GM23248 (cell line): Measurements from ENCODE around the gene PRSS23. TPM values are rescaled to one million over a fixed set of nuclear protein-coding genes. Genes with fewer than 3 reads are reported as not detected.

Experiments used
- DNase-seq: peaks from one replicate; pipeline ENCODE4 v3.0.0-alpha.2; 2015
- H2AFZ ChIP-seq: fragments of 200-600 bp; sonication (generic); 2 replicates; pipeline ENCODE4 v1.6.1; 2016; ENCODE audit warnings: antibody characterized with exemption
- H3F3A ChIP-seq: fragments of 200-600 bp; sonication (generic); 2 replicates; pipeline ENCODE4 v1.6.1; 2016; ENCODE audit warnings: mild to moderate bottlenecking, antibody characterized with exemption, mixed run types; ENCODE audit not compliant: insufficient read depth
- H3K27ac ChIP-seq: fragments of 200-600 bp; sonication (generic); 2 replicates; pipeline ENCODE4 v1.5.1; 2016; ENCODE audit warnings: mild to moderate bottlenecking
- H3K27me3 ChIP-seq: fragments of 200-600 bp; sonication (generic); replicated peaks from 2 replicates; pipeline ENCODE4 v1.6.1; 2016; ENCODE audit warnings: mild to moderate bottlenecking; ENCODE audit not compliant: insufficient read depth
- H3K36me3 ChIP-seq: fragments of 200-600 bp; sonication (generic); 2 replicates; pipeline ENCODE4 v1.6.1; 2016; ENCODE audit warnings: low read depth, mild to moderate bottlenecking
- H3K4me1 ChIP-seq: fragments of 200-600 bp; sonication (generic); 2 replicates; pipeline ENCODE4 v1.6.1; 2016; ENCODE audit warnings: mild to moderate bottlenecking; ENCODE audit not compliant: insufficient read depth
- H3K4me2 ChIP-seq: fragments of 200-600 bp; sonication (generic); one replicate; pipeline ENCODE4 v1.6.1; 2016; ENCODE audit warnings: mild to moderate bottlenecking; ENCODE audit not compliant: unreplicated experiment
- H3K4me3 ChIP-seq: fragments of 200-600 bp; sonication (generic); 2 replicates; pipeline ENCODE4 v1.5.1; 2016; ENCODE audit warnings: mild to moderate bottlenecking
- H3K79me2 ChIP-seq: fragments of 200-600 bp; sonication (generic); 2 replicates; pipeline ENCODE4 v1.6.1; 2016; ENCODE audit warnings: mild to moderate bottlenecking; ENCODE audit not compliant: insufficient read depth
- H3K9ac ChIP-seq: fragments of 200-600 bp; sonication (generic); 2 replicates; pipeline ENCODE4 v1.6.1; 2016; ENCODE audit warnings: mild to moderate bottlenecking
- H3K9me2 ChIP-seq: fragments of 200-600 bp; sonication (generic); 2 replicates; pipeline ENCODE4 v1.6.1; 2016; ENCODE audit warnings: mixed run types, mild to moderate bottlenecking, moderate library complexity; ENCODE audit not compliant: insufficient read depth
- H3K9me3 ChIP-seq: fragments of 200-600 bp; sonication (generic); one replicate; pipeline ENCODE4 v1.6.1; 2017; ENCODE audit warnings: low read depth
- H4K20me1 ChIP-seq: fragments of 200-600 bp; sonication (generic); 2 replicates; pipeline ENCODE4 v1.6.0; 2016; ENCODE audit not compliant: insufficient read depth
- EZH2 ChIP-seq: fragments of 200-600 bp; sonication (generic); IDR thresholded peaks from 2 replicates; pipeline ENCODE4 v1.6.1; 2018; ENCODE audit warnings: antibody characterized with exemption, mild to moderate bottlenecking; ENCODE audit not compliant: insufficient read depth, poor library complexity, severe bottlenecking
- EZH2phosphoT487 ChIP-seq: fragments of 200-600 bp; sonication (generic); IDR thresholded peaks from 2 replicates; pipeline ENCODE4 v1.6.1; 2018; ENCODE audit warnings: antibody characterized with exemption, moderate library complexity, mild to moderate bottlenecking, low read depth; ENCODE audit not compliant: insufficient read depth
- WGBS, 2 experiments: methylation state at CpG; one replicate each; pipeline ENCODE4 v1.1.6; 2015 to 2017; ENCODE audit warnings: low lambda C conversion rate in 2 of 2, low coverage in 1 of 2; ENCODE audit errors: missing lambda C conversion rate in 2 of 2; 5-methylcytosine and 5-hydroxymethylcytosine counted together
- in situ Hi-C: fragments of 300-500 bp; cut with MboI; formaldehyde crosslinking; loops from 2 replicates; pipeline ENCODE4 v1.15.0; 2020
- polyA plus RNA-seq: library from polyadenylated mRNA; unstranded; fragments of >200 nt; fragmentation: Nextera tagmentation; extraction: Ambion mirVana; gene quantifications from 2 replicates; pipeline ENCODE4 v1.2.1, GENCODE V29; 2016
- total RNA-seq: library from RNA; depleted of rRNA; stranded (reverse); fragments of >200 nt; shearing (Covaris generic); gene quantifications from 2 replicates; pipeline ENCODE4 v1.2.3, GENCODE V29; 2014

PRSS23 gene
- total and polyA plus RNA-seq, 2 experiments from 2014 or later: 217 to 376 TPM

DNA sequence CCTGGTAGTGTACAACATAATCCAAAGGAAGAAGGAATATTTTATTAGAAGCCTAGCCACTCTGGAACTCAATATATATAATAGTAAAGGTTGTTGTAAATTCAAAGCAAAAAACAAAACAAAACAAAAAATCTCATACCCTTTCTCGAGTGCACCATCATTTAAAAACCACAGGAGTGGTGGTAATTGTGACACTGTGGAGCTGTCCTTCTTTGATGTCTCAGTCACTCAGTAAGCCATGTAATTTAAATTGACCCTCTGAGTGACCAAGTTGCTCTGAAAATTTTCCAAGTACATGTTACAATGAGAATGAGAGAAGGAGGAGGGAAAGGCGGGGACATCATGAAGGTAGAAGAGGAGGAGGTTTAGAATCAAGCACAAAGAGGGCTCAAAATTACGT, 6.6 kb downstream of the PRSS23 start:
- DNase-seq: no peak
- Histone ChIP-seq H3K4me2 (no peak overlapping the region), H3K36me3 (peaks cover 34% of the 10 kb centered on the region), H3K79me2 (peaks cover 87% of the 10 kb centered on the region), H3K27me3 (no peaks in the 10 kb centered on the region), H3K9me2 (no peaks in the 10 kb centered on the region), H3K4me1 (peaks cover 59% of the 10 kb centered on the region), H3K9me3 (no peaks in the 10 kb centered on the region), H3F3A (peaks cover 56% of the 10 kb centered on the region), H3K27ac (peak overlapping the region; percentile 75; the same call in 1 of the 2 replicates), H3K9ac (no peak overlapping the region), H4K20me1 (no peaks in the 10 kb centered on the region), H3K4me3 (no peak overlapping the region), H2AFZ (no peak overlapping the region)
- in situ Hi-C loops: no loop called here
- WGBS, 2 experiments: 96 to 98% methylated on average over 3 of the region's 3 CpGs
- TF ChIP-seq EZH2phosphoT487 (no peak), EZH2 (no peak)

- in situ Hi-C loops: no loop called here
Measured at GRCh38 chr11:86807360-86807759, 7.0 kb downstream of the PRSS23 start.

GRCh38 chr11:86809561-86809960, 9.2 kb downstream of the PRSS23 start:
- H3K4me1 ChIP-seq: peaks cover 42% of the 10 kb centered on the region
- no peak overlapping the region for H3K9ac ChIP-seq
- H3K36me3 ChIP-seq: peaks cover 34% of the 10 kb centered on the region
- no peaks in the 10 kb centered on the region for H3K9me3 ChIP-seq
- H2AFZ ChIP-seq: no peak overlapping the region
- H3K9me2 ChIP-seq: no peaks in the 10 kb centered on the region
- no peaks in the 10 kb centered on the region for H4K20me1 ChIP-seq
- no peak overlapping the region for H3K4me2 ChIP-seq
- H3K27me3 ChIP-seq: no peaks in the 10 kb centered on the region
- DNase-seq: no peak
- no peak overlapping the region for H3K27ac ChIP-seq
- H3K4me3 ChIP-seq: no peak overlapping the region
- in situ Hi-C loops: no loop called here
- H3F3A ChIP-seq: peaks cover 34% of the 10 kb centered on the region
- H3K79me2 ChIP-seq: peaks cover 61% of the 10 kb centered on the region
- TF ChIP-seq EZH2 (no peak), EZH2phosphoT487 (no peak)

More at GRCh38 chr11:86807360-86807759, 7.0 kb downstream of the PRSS23 start:
- no peaks in the 10 kb centered on the region for H3K9me3 ChIP-seq
- H3K4me1 ChIP-seq: peaks cover 59% of the 10 kb centered on the region
- H3K79me2 ChIP-seq: peaks cover 83% of the 10 kb centered on the region
- H4K20me1 ChIP-seq: no peaks in the 10 kb centered on the region
- peaks cover 34% of the 10 kb centered on the region for H3K36me3 ChIP-seq
- H3F3A ChIP-seq: peaks cover 53% of the 10 kb centered on the region
- H3K9ac ChIP-seq: no peak overlapping the region
- no peaks in the 10 kb centered on the region for H3K9me2 ChIP-seq
- WGBS, 2 experiments: 97 to 100% methylated on average over 5 of the region's 5 CpGs
- no peak overlapping the region for H3K4me2 ChIP-seq
- H2AFZ ChIP-seq: no peak overlapping the region
- H3K4me3 ChIP-seq: no peak overlapping the region
- H3K27me3 ChIP-seq: no peaks in the 10 kb centered on the region
- H3K27ac ChIP-seq: no peak overlapping the region
- TF ChIP-seq EZH2phosphoT487 (no peak), EZH2 (no peak)
- no peak for DNase-seq

GRCh38 chr11:86810288-86810687, 9.9 kb downstream of the PRSS23 start:
- Histone ChIP-seq H3K4me1 (peaks cover 42% of the 10 kb centered on the region), H3K9ac (no peak overlapping the region)
- TF ChIP-seq EZH2phosphoT487: no peak

More at GRCh38 chr11:86810288-86810687, 9.9 kb downstream of the PRSS23 start:
- Histone ChIP-seq H4K20me1 (no peaks in the 10 kb centered on the region), H3K9me3 (no peaks in the 10 kb centered on the region), H3K9me2 (no peaks in the 10 kb centered on the region), H3K79me2 (peaks cover 53% of the 10 kb centered on the region), H3K36me3 (peaks cover 34% of the 10 kb centered on the region), H3K4me3 (no peak overlapping the region), H3F3A (peaks cover 27% of the 10 kb centered on the region), H3K27me3 (no peaks in the 10 kb centered on the region), H2AFZ (no peak overlapping the region), H3K27ac (no peak overlapping the region), H3K4me2 (no peak overlapping the region)
- DNase-seq: no peak
- 77 to 88% methylated on average over 2 of the region's 2 CpGs for WGBS, 2 experiments
- in situ Hi-C loops: loop anchor here (10.0 kb wide), 1 partner anchor 205 kb away; no protein-coding TSS in a partner anchor
